H9 (cell line): ENCODE results near the gene DUSP10. TPM values are rescaled to one million over a fixed set of nuclear protein-coding genes. Genes with fewer than 3 reads are reported as not detected.

Experiments used
- DNase-seq: peaks from one replicate; pipeline ENCODE4 v3.0.0-alpha.2; 2017
- H2AFZ ChIP-seq: one replicate; pipeline ENCODE4 v1.6.1; 2013; ENCODE audit warnings: mild to moderate bottlenecking, low read length, control low read depth, moderate library complexity
- H2AK5ac ChIP-seq: 2 replicates; pipeline ENCODE4 v1.6.1; 2013; ENCODE audit warnings: low read length, control low read depth, mixed read lengths; ENCODE audit not compliant: insufficient read length
- H2BK120ac ChIP-seq: one replicate; pipeline ENCODE4 v1.6.1; 2013; ENCODE audit warnings: low read depth, mild to moderate bottlenecking, low read length, control low read depth, inconsistent platforms; ENCODE audit not compliant: poor library complexity, severe bottlenecking
- H2BK12ac ChIP-seq: 2 replicates; pipeline ENCODE4 v1.6.1; 2013; ENCODE audit warnings: low read length, control low read depth, mixed read lengths, low read depth; ENCODE audit not compliant: insufficient read length
- H2BK15ac ChIP-seq: 2 replicates; pipeline ENCODE4 v1.6.1; 2013; ENCODE audit warnings: low read depth, low read length, control low read depth
- H2BK20ac ChIP-seq: one replicate; pipeline ENCODE4 v1.6.1; 2013; ENCODE audit warnings: low read depth, mild to moderate bottlenecking, low read length, control low read depth, inconsistent platforms; ENCODE audit not compliant: poor library complexity, severe bottlenecking
- H2BK5ac ChIP-seq: 2 replicates; pipeline ENCODE4 v1.6.1; 2013; ENCODE audit warnings: low read length, control low read depth, mixed read lengths; ENCODE audit not compliant: insufficient read length
- H3K14ac ChIP-seq: 2 replicates; pipeline ENCODE4 v1.6.1; 2013; ENCODE audit warnings: low read length, control low read depth; ENCODE audit not compliant: insufficient read depth
- H3K18ac ChIP-seq: 2 replicates; pipeline ENCODE4 v1.6.1; 2013; ENCODE audit warnings: low read depth, mild to moderate bottlenecking, mixed read lengths, low read length, control low read depth; ENCODE audit not compliant: insufficient read length
- H3K23ac ChIP-seq: 2 replicates; pipeline ENCODE4 v1.6.1; 2013; ENCODE audit warnings: low read length, control low read depth, mixed read lengths, low read depth; ENCODE audit not compliant: insufficient read length
- H3K23me2 ChIP-seq: 2 replicates; pipeline ENCODE4 v1.6.1; 2013; ENCODE audit warnings: low read depth, mild to moderate bottlenecking, mixed read lengths, low read length, control low read depth; ENCODE audit not compliant: insufficient read length, poor library complexity, severe bottlenecking
- H3K27ac ChIP-seq: 2 replicates; pipeline ENCODE4 v1.5.1; 2013; ENCODE audit warnings: low read length, control low read depth, mixed read lengths, low read depth; ENCODE audit not compliant: insufficient read length
- H3K27me3 ChIP-seq: 2 replicates; pipeline ENCODE4 v1.6.1; 2013; ENCODE audit warnings: low read length, control low read depth, inconsistent platforms; ENCODE audit not compliant: insufficient read depth
- H3K4ac ChIP-seq: 2 replicates; pipeline ENCODE4 v1.6.1; 2013; ENCODE audit warnings: low read depth, mild to moderate bottlenecking, control low read depth, inconsistent platforms, low read length, moderate library complexity
- H3K4me1 ChIP-seq: 2 replicates; pipeline ENCODE4 v1.6.1; 2013; ENCODE audit warnings: low read length, control low read depth, inconsistent platforms; ENCODE audit not compliant: insufficient read depth
- H3K4me2 ChIP-seq: 2 replicates; pipeline ENCODE4 v1.6.1; 2013; ENCODE audit warnings: low read length, control low read depth, mixed read lengths; ENCODE audit not compliant: insufficient read length, insufficient read depth
- H3K56ac ChIP-seq: 2 replicates; pipeline ENCODE4 v1.6.1; 2013; ENCODE audit warnings: low read depth, mild to moderate bottlenecking, mixed read lengths, low read length, control low read depth; ENCODE audit not compliant: insufficient read length
- H3K79me1 ChIP-seq: 2 replicates; pipeline ENCODE4 v1.6.1; 2013; ENCODE audit warnings: low read depth, mild to moderate bottlenecking, moderate library complexity, low read length, control low read depth, inconsistent platforms; ENCODE audit not compliant: insufficient read depth, poor library complexity, severe bottlenecking
- H3K79me2 ChIP-seq: 2 replicates; pipeline ENCODE4 v1.6.1; 2013; ENCODE audit warnings: low read length, control low read depth, inconsistent platforms; ENCODE audit not compliant: insufficient read depth
- H3K9ac ChIP-seq: 2 replicates; pipeline ENCODE4 v1.6.1; 2013; ENCODE audit warnings: low read length, control low read depth, mixed read lengths; ENCODE audit not compliant: insufficient read length; ENCODE audit errors: extremely low read depth
- H3K9me3 ChIP-seq: one replicate; pipeline ENCODE4 v1.6.1; 2013; ENCODE audit warnings: low read depth, low read length, inconsistent platforms; ENCODE audit not compliant: control insufficient read depth
- H3T11ph ChIP-seq: one replicate; pipeline ENCODE4 v1.6.1; 2013; ENCODE audit warnings: mild to moderate bottlenecking, low read length, control low read depth, inconsistent platforms
- H4K20me1 ChIP-seq: one replicate; pipeline ENCODE4 v1.6.1; 2013; ENCODE audit not compliant: control insufficient read depth, insufficient read length, insufficient read depth
- H4K5ac ChIP-seq: 2 replicates; pipeline ENCODE4 v1.6.1; 2013; ENCODE audit warnings: low read depth, mild to moderate bottlenecking, mixed read lengths, low read length, control low read depth; ENCODE audit not compliant: insufficient read length
- H4K8ac ChIP-seq: replicated peaks from 2 replicates; pipeline ENCODE4 v1.6.1; 2013; ENCODE audit warnings: low read length, control low read depth, mixed read lengths, low read depth; ENCODE audit not compliant: insufficient read length
- H4K91ac ChIP-seq: 2 replicates; pipeline ENCODE4 v1.6.1; 2013; ENCODE audit warnings: low read depth, mild to moderate bottlenecking, moderate library complexity, mixed read lengths, low read length, control low read depth; ENCODE audit not compliant: insufficient read length
- H3K27ac Mint-ChIP-seq, 3 experiments: 2 replicates in 2 of 3; 3 replicates in 1 of 3; pipeline ENCODE4 v1.8.0; 2020 to 2021; ENCODE audit warnings: mixed read lengths in 3 of 3, mild to moderate bottlenecking in 1 of 3, moderate library complexity in 1 of 3
- H3K27me3 Mint-ChIP-seq: 2 replicates; pipeline ENCODE4 v1.8.0; 2021; ENCODE audit warnings: low read depth, mild to moderate bottlenecking, moderate library complexity, mixed read lengths
- H3K36me3 Mint-ChIP-seq, 3 experiments: 2 replicates in 2 of 3; 3 replicates in 1 of 3; pipeline ENCODE4 v1.8.0; 2020 to 2021; ENCODE audit warnings: low read depth in 3 of 3, mixed read lengths in 3 of 3; ENCODE audit not compliant: insufficient read depth in 1 of 3
- H3K4me1 Mint-ChIP-seq, 2 experiments: 2 replicates each; pipeline ENCODE4 v1.8.0; 2020; ENCODE audit warnings: mixed read lengths in 2 of 2
- H3K4me3 Mint-ChIP-seq, 2 experiments: 2 replicates in 1 of 2; 3 replicates in 1 of 2; pipeline ENCODE4 v1.8.0; 2020 to 2021; ENCODE audit warnings: mild to moderate bottlenecking in 2 of 2, mixed read lengths in 2 of 2, moderate library complexity in 1 of 2
- H3K9me3 Mint-ChIP-seq, 2 experiments: 2 replicates in 1 of 2; 3 replicates in 1 of 2; pipeline ENCODE4 v1.8.0; 2020; ENCODE audit warnings: mild to moderate bottlenecking in 2 of 2, mixed read lengths in 2 of 2, moderate library complexity in 1 of 2
- CTCF ChIP-seq: fragments of 200-600 bp; sonication (generic); conservative IDR thresholded peaks from 3 replicates; pipeline ENCODE4 v1.8.0; 2021; ENCODE audit warnings: antibody characterized with exemption, mild to moderate bottlenecking
- WGBS: extraction: QIAGEN DNeasy Blood & Tissue Kit; methylation state at CpG from one replicate; pipeline ENCODE4 v1.1.7; 2013; ENCODE audit warnings: missing lambda C conversion rate, low lambda C conversion rate, mixed read lengths; ENCODE audit not compliant: insufficient read length; ENCODE audit errors: extremely low coverage; 5-methylcytosine and 5-hydroxymethylcytosine counted together
- total RNA-seq: library from RNA; stranded (reverse); gene quantifications from 2 replicates; pipeline ENCODE4 v1.2.1, GENCODE V29; 2021

Gene DUSP10
- total RNA-seq, 1 experiment from 2014 or later, result 2.0 TPM

- Histone ChIP-seq H2BK20ac (no peak overlapping the region), H3K4me2 (no peak overlapping the region), H3K79me1 (no peaks in the 10 kb centered on the region), H3K14ac (no peak overlapping the region), H2BK15ac (no peak overlapping the region), H4K91ac (no peak overlapping the region), H3K27me3 (no peaks in the 10 kb centered on the region; the same call in 1 of the 2 replicates), H4K20me1 (no peaks in the 10 kb centered on the region), H3K23me2 (no peaks in the 10 kb centered on the region), H2BK5ac (no peak overlapping the region), H2BK12ac (no peak overlapping the region), H4K8ac (no peak overlapping the region), H3K4me1 (no peaks in the 10 kb centered on the region), H3K9me3 (no peaks in the 10 kb centered on the region), H2BK120ac (no peak overlapping the region), H2AFZ (no peak overlapping the region), H3K18ac (no peak overlapping the region), H3K79me2 (no peaks in the 10 kb centered on the region), H3K4ac (no peak overlapping the region), H4K5ac (no peak overlapping the region), H3T11ph (no peak overlapping the region), H3K56ac (no peak overlapping the region), H3K9ac (no peak overlapping the region), H2AK5ac (no peak overlapping the region), H3K23ac (no peak overlapping the region), H3K27ac (no peak overlapping the region)
- no peaks in the 10 kb centered on the region for H3K27me3 Mint-ChIP-seq
- H3K9me3 Mint-ChIP-seq, result no peaks in the 10 kb centered on the region
- no peak for DNase-seq
- peaks cover 0 to 13% (median 4%) of the 10 kb centered on the region in 3 experiments; a peak in 3 of 7 replicates for H3K36me3 Mint-ChIP-seq
- H3K4me1 Mint-ChIP-seq, result peaks cover 8 to 12% of the 10 kb centered on the region in 2 experiments
- no peak overlapping the region; a peak in 1 of 5 replicates for H3K4me3 Mint-ChIP-seq
- WGBS, result no CpG with 5 or more reads among the region's 12 CpGs
- H3K27ac Mint-ChIP-seq, result peak overlapping the region in 1 of 3 experiments; percentile 73; a peak in 2 of 7 replicates
- no peak for TF ChIP-seq CTCF
Measured at GRCh38 chr1:221706191-221706590, 35.7 kb downstream of the DUSP10 start.
